Measurements from ENCODE around the gene SCIN.

SCIN gene

DNA sequence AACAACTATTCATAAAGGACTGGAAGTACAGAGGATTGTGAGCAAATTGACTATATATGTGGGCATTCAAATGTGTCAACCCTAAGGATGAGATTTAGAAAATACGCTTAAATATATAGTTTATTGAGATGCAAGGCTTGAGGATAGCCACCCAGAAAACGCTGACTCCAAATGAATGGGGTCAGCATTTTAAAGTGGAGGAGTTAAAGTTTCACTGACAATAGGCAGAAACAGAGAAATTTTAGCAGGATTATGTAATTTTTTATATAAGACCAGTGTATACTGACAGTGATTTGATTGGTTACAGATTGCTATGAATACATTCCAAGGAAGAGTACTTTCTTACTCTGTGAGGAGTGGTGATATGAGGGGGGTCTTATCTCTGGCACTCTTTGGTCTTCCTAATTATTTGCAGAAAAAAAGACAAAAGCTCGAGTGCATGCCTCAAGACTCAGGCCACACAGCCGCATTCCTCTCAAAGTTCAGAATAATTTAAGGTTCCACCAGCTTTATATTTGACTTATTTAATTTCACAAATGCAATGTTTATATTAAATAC is 78.3 kb downstream of the SCIN start:
- TF ChIP-seq TAF1 (IDR thresholded peaks at IDR 0.05; ENCODE audit: borderline replicate concordance, insufficient read depth, low read length), result no peak
- TF ChIP-seq REST (IDR thresholded peaks at IDR 0.05; ENCODE audit: insufficient read depth in 1 of 2, low read depth in 2 of 2, low read length in 2 of 2), result no peak
- TF ChIP-seq POLR2AphosphoS5 (IDR thresholded peaks at IDR 0.05; ENCODE audit: low read depth, low read length), result no peak
- TF ChIP-seq SIN3A (IDR thresholded peaks at IDR 0.05; ENCODE audit: borderline replicate concordance, insufficient read depth, low read length), result no peak
- TF ChIP-seq FOXP2 (optimal IDR thresholded peaks at IDR 0.05; ENCODE audit: borderline replicate concordance, extremely low read depth, extremely low read length, insufficient read depth), result no peak

DNA sequence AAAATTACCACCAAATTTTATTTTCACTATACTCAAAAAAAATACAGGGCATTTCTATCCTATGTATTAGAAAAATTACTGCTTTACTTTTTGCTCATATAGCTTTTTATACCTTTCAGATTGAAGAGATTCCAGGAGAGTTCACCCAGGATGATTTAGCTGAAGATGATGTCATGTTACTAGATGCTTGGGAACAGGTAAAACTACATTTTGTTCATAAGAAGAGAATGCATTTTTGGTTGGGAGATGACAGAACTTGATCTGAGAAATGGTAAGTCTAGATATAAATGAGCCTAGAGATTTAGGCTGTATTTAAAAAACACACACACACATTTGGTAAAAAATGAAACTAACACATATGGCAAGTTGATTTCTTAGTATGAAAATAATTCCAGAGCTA is 78.8 kb downstream of the SCIN start:
- TF ChIP-seq SIN3A (IDR thresholded peaks at IDR 0.05; ENCODE audit: borderline replicate concordance, insufficient read depth, low read length), result no peak
- no peak for TF ChIP-seq FOXP2 (optimal IDR thresholded peaks at IDR 0.05; ENCODE audit: borderline replicate concordance, extremely low read depth, extremely low read length, insufficient read depth)
- TF ChIP-seq POLR2AphosphoS5 (IDR thresholded peaks at IDR 0.05; ENCODE audit: low read depth, low read length), result no peak
- no peak for TF ChIP-seq REST (IDR thresholded peaks at IDR 0.05; ENCODE audit: insufficient read depth in 1 of 2, low read depth in 2 of 2, low read length in 2 of 2)
- TF ChIP-seq TAF1 (IDR thresholded peaks at IDR 0.05; ENCODE audit: borderline replicate concordance, insufficient read depth, low read length), result no peak

GRCh38 chr7:12650080-12650479 is 79.6 kb downstream of the SCIN start:
- no peak for TF ChIP-seq REST (IDR thresholded peaks at IDR 0.05; ENCODE audit: insufficient read depth in 1 of 2, low read depth in 2 of 2, low read length in 2 of 2)
- no peak for TF ChIP-seq SIN3A (IDR thresholded peaks at IDR 0.05; ENCODE audit: borderline replicate concordance, insufficient read depth, low read length)
- TF ChIP-seq FOXP2 (optimal IDR thresholded peaks at IDR 0.05; ENCODE audit: borderline replicate concordance, extremely low read depth, extremely low read length, insufficient read depth), result no peak
- no peak for TF ChIP-seq POLR2AphosphoS5 (IDR thresholded peaks at IDR 0.05; ENCODE audit: low read depth, low read length)
- no peak for TF ChIP-seq TAF1 (IDR thresholded peaks at IDR 0.05; ENCODE audit: borderline replicate concordance, insufficient read depth, low read length)

- TF ChIP-seq FOXP2 (optimal IDR thresholded peaks at IDR 0.05; ENCODE audit: borderline replicate concordance, extremely low read depth, extremely low read length, insufficient read depth) (no peak), SIN3A (IDR thresholded peaks at IDR 0.05; ENCODE audit: borderline replicate concordance, insufficient read depth, low read length) (no peak), TAF1 (IDR thresholded peaks at IDR 0.05; ENCODE audit: borderline replicate concordance, insufficient read depth, low read length) (no peak), POLR2AphosphoS5 (IDR thresholded peaks at IDR 0.05; ENCODE audit: low read depth, low read length) (no peak), REST (IDR thresholded peaks at IDR 0.05; ENCODE audit: insufficient read depth in 1 of 2, low read depth in 2 of 2, low read length in 2 of 2) (no peak)
Observed at GRCh38 chr7:12653110-12653509, 82.6 kb downstream of the SCIN start.

DNA sequence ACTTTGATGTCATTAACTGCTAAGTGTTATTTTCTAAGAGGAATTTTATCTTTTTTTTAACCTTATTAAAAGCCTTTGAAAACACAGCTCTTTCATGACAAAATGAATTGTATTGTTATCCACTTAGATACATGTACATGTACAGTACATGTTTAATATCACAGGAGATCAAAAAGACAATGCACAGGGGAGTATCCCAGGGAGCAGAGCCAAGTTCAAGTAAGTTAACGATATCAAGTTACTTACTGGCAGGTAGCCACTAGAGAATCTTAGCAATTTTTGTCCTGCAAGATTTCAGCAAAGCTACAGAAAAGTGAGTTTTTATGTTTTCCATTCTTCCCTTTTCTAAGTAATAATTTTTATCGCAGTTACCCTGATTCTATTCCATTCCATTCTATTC is 83.0 kb downstream of the SCIN start:
- TF ChIP-seq TAF1 (IDR thresholded peaks at IDR 0.05; ENCODE audit: borderline replicate concordance, insufficient read depth, low read length) (no peak), POLR2AphosphoS5 (IDR thresholded peaks at IDR 0.05; ENCODE audit: low read depth, low read length) (no peak), FOXP2 (optimal IDR thresholded peaks at IDR 0.05; ENCODE audit: borderline replicate concordance, extremely low read depth, extremely low read length, insufficient read depth) (no peak), SIN3A (IDR thresholded peaks at IDR 0.05; ENCODE audit: borderline replicate concordance, insufficient read depth, low read length) (no peak), REST (IDR thresholded peaks at IDR 0.05; ENCODE audit: insufficient read depth in 1 of 2, low read depth in 2 of 2, low read length in 2 of 2) (no peak)
